Measurements from ENCODE around the gene CCNA1.
A peak's percentile ranks its signal among the peaks of the same experiment; 100 is the strongest.

Gene CCNA1

GRCh38 chr13:36432106-36432544, at the start of gene CCNA1:
Gene CCNA1 (plus strand): TSS chr13:36432495. CDS start chr13:36433057, 562 bp downstream.
- DNase-seq: no peak

DNA sequence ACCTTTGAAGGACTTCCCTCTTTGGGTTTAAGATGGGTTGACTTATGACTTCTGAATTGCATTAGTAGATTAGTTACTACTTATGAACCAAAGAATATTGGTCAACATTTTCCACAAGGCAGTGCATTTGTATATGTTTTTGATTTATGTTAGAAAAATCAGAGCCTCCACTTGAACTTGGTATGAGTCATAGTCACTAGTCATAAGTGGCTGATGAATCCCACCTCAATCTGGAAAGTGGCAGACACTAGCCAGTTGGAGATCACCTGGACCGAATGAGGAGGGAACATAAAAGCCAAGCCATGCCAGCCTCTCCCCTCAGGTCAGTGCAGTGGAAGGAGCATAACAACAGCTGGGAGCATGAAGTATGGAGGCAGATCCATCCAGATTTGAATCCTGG, 46.8 kb upstream of the CCNA1 start:
- DNase-seq: no peak

- DNase-seq: no peak
Observed at GRCh38 chr13:36395280-36395679, 37.0 kb upstream of the CCNA1 start.

DNA sequence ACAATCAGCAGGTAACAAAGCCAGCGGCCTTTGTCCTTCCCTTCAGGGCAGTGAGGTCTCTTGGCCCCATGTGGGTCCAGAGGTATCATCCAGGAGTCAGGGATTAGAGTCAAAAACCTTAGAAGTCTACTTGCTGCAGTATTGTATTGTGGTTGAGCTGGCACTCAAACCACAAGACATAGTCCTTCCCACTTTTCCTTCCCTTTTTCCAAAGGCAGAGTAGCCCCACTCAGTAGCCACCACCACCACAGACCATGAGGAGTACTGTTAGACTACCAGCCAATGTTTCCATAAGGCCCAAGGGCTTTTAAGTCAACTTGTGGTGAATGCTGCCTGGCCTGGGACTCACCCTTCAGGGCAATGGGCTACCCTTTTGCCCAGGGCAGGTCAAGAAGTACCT, 27.1 kb upstream of the CCNA1 start:
- DNase-seq: no peak

DNA sequence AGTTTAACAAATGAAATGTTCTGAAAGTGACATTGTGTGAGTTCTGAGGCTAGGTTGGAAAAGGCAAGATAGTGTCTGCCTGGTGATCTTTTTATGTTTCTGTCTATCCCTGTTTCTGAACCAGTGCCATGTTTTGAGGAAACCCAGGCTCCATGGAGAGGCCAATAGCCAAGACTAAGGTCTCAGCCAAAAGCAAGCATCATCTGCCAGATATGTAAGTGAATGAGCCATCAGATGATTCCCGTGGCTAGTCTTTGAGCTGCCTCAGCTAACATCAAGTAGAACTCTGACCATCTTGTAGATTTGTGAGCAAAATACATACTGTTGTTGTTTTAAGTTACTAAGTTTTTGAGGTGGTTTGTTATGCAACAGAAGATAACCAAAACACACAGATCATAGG, 19.6 kb upstream of the CCNA1 start:
- DNase-seq: no peak

DNA sequence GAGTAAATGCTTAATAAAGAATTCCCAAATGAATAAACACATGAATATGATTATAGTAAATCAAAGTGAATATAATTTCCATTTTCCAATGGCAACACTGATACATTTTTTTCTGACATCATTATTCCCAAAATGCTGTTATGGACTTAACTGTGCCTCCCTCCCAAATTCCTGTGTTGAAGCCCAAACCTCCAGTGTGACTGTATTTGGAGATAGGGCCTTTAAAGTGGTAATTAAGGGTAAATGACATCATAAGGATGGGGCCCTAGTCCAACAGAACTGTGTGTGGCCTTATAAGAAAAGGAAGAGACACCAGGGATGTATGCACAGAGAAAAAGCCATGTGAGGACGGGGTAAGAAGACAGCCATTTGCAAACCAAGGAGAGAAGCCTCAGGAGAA, 19.1 kb upstream of the CCNA1 start:
- no peak for DNase-seq

GRCh38 chr13:36414461-36414860, 17.8 kb upstream of the CCNA1 start:
- no peak for DNase-seq

- DNase-seq: no peak
Observed at GRCh38 chr13:36417331-36417730, 15.0 kb upstream of the CCNA1 start.

- no peak for DNase-seq
Observed at GRCh38 chr13:36418022-36418805, 14.1 kb upstream of the CCNA1 start.

GRCh38 chr13:36420437-36420891, 11.8 kb upstream of the CCNA1 start:
- peak; percentile 32 to 46 for DNase-seq

DNA sequence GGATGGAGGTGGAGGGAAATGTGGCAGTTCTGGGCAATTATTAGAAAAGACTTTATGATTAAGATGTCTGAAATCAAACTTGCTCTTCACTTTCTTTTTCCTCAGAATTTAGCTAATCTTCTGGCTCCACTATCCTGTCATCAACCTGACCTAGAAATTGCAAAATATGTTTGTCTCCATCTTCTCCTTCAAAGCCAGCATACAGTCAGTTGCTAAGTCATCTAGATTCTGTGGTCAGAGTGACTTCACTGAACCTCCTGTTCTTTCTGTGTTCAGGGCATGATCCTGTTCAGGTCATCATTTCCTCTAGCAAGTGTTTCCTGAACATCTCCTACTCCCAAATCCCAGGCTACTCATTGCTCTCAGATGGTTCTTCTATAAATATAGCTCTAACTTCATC, 10.8 kb upstream of the CCNA1 start:
- no peak for DNase-seq

DNA sequence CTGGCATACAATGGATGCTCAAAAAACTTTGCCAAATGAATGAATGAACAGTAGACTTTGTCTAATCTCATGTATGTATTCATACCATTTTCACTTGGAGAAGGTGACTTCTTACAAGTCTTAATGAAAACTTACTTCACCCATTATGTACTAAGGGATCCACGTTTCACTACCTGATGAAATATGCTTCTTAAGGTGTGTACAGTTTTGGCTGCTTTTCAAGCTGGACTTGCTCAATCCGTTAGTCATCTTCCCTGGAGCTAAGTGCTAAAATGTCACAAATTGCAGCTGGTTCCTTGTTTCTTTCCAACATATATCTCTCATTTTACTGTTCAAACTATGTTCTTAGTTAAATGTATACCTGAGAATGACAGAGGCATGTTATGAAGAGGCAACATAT, 4.2 kb upstream of the CCNA1 start:
- DNase-seq: no peak

- no peak for DNase-seq
Observed at GRCh38 chr13:36430247-36431203, 1.8 kb upstream of the CCNA1 start.

- no peak for DNase-seq
Observed at GRCh38 chr13:36431204-36432105, 840 bp upstream of the CCNA1 start.

- no peak for DNase-seq
Observed at GRCh38 chr13:36436811-36437210, 4.5 kb downstream of the CCNA1 start.

DNA sequence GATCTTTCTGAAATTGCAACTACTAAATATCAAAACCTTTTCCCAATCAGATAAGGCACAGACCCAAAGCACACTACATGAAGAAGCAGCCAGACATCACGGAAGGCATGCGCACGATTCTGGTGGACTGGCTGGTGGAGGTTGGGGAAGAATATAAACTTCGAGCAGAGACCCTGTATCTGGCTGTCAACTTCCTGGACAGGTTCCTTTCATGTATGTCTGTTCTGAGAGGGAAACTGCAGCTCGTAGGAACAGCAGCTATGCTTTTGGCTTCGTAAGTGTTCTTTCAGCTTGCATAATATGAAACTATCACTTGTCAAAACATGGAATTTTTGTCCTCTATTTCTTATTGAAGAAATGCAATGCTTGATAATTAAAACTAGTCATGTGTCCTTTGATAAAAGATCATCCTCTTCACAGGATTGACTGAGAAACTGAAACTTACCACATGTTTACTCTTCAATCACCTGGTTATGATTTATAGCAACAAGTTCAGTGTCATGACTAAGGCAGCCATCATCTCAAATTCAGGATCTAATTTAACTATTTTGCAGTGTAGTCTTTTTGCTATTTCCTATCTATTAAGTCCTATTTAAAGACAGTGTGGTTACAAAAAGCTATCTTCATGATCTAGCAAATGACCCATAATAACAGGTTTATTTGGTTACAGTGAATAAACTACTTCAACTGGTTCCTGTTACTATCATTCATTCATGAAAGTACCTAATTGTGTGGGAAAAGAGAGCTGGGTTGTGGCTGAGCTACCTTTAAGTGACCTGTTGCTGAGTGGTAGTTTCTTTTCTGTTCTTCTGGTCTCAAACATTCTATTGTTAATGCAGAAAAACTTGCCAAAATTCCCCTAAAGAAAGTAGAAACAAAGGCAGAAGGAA, 6.5 kb downstream of the CCNA1 start:
- DNase-seq: no peak

DNA sequence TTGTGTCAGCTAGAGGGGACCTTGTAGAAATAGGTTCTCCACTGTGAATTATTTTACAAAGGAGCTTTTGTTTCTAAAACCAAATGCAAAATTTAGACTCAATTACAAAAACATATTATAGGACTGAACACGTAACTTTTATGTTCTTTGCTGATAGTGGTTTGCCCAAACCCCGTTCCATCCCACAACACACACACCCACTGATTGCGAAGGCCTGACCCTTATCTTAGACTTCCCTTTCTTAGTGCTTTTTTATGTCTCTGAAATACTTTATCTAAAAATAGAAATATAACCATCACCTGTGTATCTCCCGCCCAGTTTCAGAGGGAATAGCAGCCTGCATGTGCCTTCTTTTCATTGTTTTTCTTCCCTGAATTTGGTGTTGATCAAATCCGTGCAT, 13.0 kb downstream of the CCNA1 start:
- DNase-seq: no peak

DNA sequence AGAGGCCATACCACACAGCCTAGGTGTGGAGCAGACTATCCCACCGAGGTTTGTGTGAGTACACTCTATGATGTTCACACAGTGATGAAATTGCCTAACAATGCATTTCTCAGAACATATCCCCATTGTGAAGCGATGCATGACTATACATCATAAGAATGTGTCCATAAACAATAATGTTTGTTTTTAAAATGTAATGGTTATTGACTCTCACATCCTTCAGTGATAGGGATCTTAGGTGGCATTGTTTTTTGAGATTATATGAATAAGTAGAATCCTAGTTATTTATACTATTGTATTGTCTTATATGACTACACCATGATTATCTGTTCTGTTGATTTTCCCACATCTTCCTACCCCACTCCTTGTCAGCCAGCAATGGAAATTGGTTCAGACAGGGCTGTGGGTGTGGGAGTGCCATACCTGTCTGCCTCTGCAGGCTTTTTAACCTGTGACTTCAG, 13.6 kb downstream of the CCNA1 start:
- no peak for DNase-seq

DNA sequence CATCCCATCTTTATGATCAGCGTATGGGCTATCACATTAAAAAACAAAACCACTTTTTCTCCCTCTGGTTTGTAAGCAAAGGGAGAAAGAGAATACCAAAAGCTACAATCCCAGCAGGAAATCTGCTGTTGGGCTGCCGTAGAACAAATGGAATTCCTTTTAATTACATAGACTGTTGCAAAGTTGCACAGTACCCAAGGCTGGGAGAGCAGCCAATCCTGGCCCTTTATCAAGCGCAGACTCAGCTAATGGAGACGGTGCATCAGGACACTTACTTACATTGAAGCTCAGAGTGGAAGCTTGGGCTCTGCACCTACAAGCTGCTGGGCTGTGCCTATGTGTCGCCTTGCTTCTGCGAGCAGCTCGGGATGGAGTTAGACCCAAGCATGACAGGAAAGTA, 15.2 kb downstream of the CCNA1 start:
- DNase-seq: no peak

GRCh38 chr13:36450534-36450933, 18.2 kb downstream of the CCNA1 start:
- no peak for DNase-seq

- DNase-seq: no peak
Observed at GRCh38 chr13:36453516-36453915, 21.2 kb downstream of the CCNA1 start.

DNA sequence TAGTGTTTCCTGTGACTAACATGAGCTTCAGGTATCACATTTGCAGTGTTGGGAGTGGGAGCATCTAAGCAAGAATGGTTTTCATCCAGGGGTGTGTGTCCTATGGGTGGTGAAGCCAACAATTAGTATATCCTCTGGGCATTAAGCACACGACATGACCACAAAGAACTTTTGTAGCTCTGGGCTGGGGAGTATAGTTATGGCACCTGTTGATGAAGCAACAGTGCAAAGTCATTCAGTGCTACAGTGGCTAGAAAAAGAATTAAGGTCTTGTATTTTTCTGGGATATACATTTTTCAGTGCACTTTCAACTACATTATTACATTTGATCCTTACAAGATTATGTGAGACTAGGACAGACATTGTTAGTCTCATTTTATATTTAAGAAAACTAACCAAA, 21.8 kb downstream of the CCNA1 start:
- no peak for DNase-seq

Measured in activated CD4-positive, alpha-beta T cell treated with anti-CD3 and anti-CD28 coated beads, Interleukin-2, amount 50 U/mL, for 4 hours (primary cell).